ENCODE results near the gene VTI1A. TPM values are rescaled to one million over a fixed set of nuclear protein-coding genes. Genes with fewer than 3 reads are reported as not detected.

VTI1A gene
- total and polyA plus RNA-seq, 2 of the 13 experiments (the other 11 are each of a cell fraction or from before 2014, with no cell fraction given) = 11.7 to 32.7 TPM

DNA sequence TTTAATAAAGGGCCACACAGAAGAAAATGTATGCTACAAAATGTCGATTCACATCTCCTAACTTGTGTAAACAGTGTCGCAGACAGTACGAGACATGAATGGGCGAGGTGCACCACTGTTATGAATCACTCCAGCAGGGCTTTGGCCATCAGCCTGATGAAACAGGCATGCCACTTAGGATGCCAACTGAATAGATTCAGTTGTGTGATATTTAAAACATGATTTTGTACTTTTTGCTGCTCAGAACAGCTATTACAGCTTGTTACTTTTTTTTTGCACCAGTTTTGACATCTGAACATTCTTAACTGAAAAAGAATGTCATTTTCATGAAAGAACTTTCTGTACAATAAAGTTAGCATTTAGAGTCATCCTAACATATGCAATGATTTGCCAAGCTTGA is 138.1 kb downstream of the VTI1A start:
- intact Hi-C loops (cut with micrococcal nuclease; ENCODE audit: unreplicated experiment) = no loop called here
- Histone ChIP-seq H3K9me3 (ENCODE audit: low read length) (no peaks in the 10 kb centered on the region), H3K4me3 (replicated peaks in 1 of 3; ENCODE audit: insufficient read depth in 1 of 3, low read depth in 2 of 3, low read length in 3 of 3) (no peak overlapping the region), H3K9ac (ENCODE audit: insufficient read depth, low read depth, low read length) (no peak overlapping the region), H3K4me2 (ENCODE audit: low read depth, low read length) (no peak overlapping the region), H4K20me1 (ENCODE audit: insufficient read depth, low read length) (no peaks in the 10 kb centered on the region), H3K36me3 (replicated peaks in 1 of 2; ENCODE audit: control insufficient read depth in 1 of 2, insufficient read depth in 2 of 2, low read length in 2 of 2) (0 out of 5 replicates have a peak, but pooled peaks cover 0 to 5% of the 10 kb centered on the region in 2 experiments), H3K4me1 (ENCODE audit: insufficient read depth, low read length) (peaks cover 13% of the 10 kb centered on the region), H3K79me2 (ENCODE audit: insufficient read depth, low read length) (no peaks in the 10 kb centered on the region), H2AFZ (ENCODE audit: low read length) (no peak overlapping the region), H3K27me3 (ENCODE audit: control insufficient read depth in 1 of 2, insufficient read depth in 2 of 2, low read length in 2 of 2) (no peaks in the 10 kb centered on the region; a peak in 1 of 5 replicates), H3K27ac (ENCODE audit: extremely low read length, insufficient read depth, low read length) (no peak overlapping the region)
- FAIRE-seq = no peak
- TF ChIP-seq ZC3H13 (CRISPR knock-in tag; IDR thresholded peaks at IDR 0.05) = no peak
- 96% methylated on average over 4 of the region's 4 CpGs for WGBS (ENCODE audit: low lambda C conversion rate)
- no TSS peak for BruUV-seq (replicated peaks)
- in situ Hi-C loops (cut with HindIII; ENCODE audit: extremely low pct_ligation_motif_present, low pct_unique_long_range_greater_than_20kb) = no loop called here
- no peak for ATAC-seq
- ChIA-PET POLR2A (no interaction called here), CTCF (ENCODE audit: low intra/inter-chr PET ratio, low total read pairs) (no interaction called here)
- DNase-seq (ENCODE audit: low spot score) = no peak

DNA sequence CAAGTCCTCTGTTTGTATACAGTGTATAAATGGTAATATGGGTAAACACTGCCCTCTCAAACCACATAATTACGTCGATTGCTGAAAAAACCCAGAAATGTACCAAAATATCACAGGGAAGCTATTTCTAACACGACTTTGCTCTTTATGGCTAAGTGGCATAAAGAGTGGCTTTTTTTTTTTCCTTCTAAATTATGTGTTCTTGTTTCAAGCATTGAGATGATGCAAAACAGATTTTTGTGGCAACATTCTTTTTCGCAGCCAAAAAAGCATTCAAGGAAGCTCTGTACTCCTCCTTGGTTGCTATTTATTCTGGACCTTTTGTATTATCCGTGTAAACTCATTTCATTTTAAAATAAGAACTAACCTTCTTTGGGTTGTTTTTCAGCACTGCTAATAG is 138.9 kb downstream of the VTI1A start:
- ATAC-seq (no peak), FAIRE-seq (no peak), DNase-seq (ENCODE audit: low spot score) (no peak)
- Histone ChIP-seq H3K27ac (ENCODE audit: extremely low read length, insufficient read depth, low read length) (no peak overlapping the region), H3K4me1 (ENCODE audit: insufficient read depth, low read length) (peaks cover 13% of the 10 kb centered on the region), H3K4me3 (replicated peaks in 1 of 3; ENCODE audit: insufficient read depth in 1 of 3, low read depth in 2 of 3, low read length in 3 of 3) (no peak overlapping the region), H3K9ac (ENCODE audit: insufficient read depth, low read depth, low read length) (no peak overlapping the region), H3K9me3 (ENCODE audit: low read length) (no peaks in the 10 kb centered on the region), H3K27me3 (ENCODE audit: control insufficient read depth in 1 of 2, insufficient read depth in 2 of 2, low read length in 2 of 2) (no peaks in the 10 kb centered on the region; a peak in 1 of 5 replicates), H3K79me2 (ENCODE audit: insufficient read depth, low read length) (no peaks in the 10 kb centered on the region), H3K4me2 (ENCODE audit: low read depth, low read length) (no peak overlapping the region), H2AFZ (ENCODE audit: low read length) (no peak overlapping the region), H4K20me1 (ENCODE audit: insufficient read depth, low read length) (no peaks in the 10 kb centered on the region), H3K36me3 (replicated peaks in 1 of 2; ENCODE audit: control insufficient read depth in 1 of 2, insufficient read depth in 2 of 2, low read length in 2 of 2) (0 out of 5 replicates have a peak, but pooled peaks cover 0 to 5% of the 10 kb centered on the region in 2 experiments)
- TF ChIP-seq ZBTB38 (CRISPR knock-in tag; IDR thresholded peaks at IDR 0.05) = no peak
- TF ChIP-seq ZNF207 (IDR thresholded peaks at IDR 0.05; ENCODE audit: borderline replicate concordance) = no peak
- no peak for TF ChIP-seq NR3C1 (CRISPR knock-in tag; IDR thresholded peaks at IDR 0.05)
- no peak for TF ChIP-seq ZNF496 (CRISPR knock-in tag; IDR thresholded peaks at IDR 0.05; ENCODE audit: insufficient replicate concordance)
- TF ChIP-seq TARDBP (CRISPR knock-in tag; IDR thresholded peaks at IDR 0.05) = no peak
- TF ChIP-seq PHF20 (CRISPR knock-in tag; IDR thresholded peaks at IDR 0.05) = no peak
- no peak for TF ChIP-seq RNF2 (conservative IDR thresholded peaks at IDR 0.05; ENCODE audit: low read depth)
- no peak for TF ChIP-seq NKX3-1 (CRISPR knock-in tag; IDR thresholded peaks at IDR 0.05)
- TF ChIP-seq ZNF607 (CRISPR knock-in tag; IDR thresholded peaks at IDR 0.05; ENCODE audit: borderline replicate concordance) = no peak
- no peak for TF ChIP-seq ZBTB8A (CRISPR knock-in tag; IDR thresholded peaks at IDR 0.05; ENCODE audit: borderline replicate concordance, low read depth)
- TF ChIP-seq, protein P1, sequence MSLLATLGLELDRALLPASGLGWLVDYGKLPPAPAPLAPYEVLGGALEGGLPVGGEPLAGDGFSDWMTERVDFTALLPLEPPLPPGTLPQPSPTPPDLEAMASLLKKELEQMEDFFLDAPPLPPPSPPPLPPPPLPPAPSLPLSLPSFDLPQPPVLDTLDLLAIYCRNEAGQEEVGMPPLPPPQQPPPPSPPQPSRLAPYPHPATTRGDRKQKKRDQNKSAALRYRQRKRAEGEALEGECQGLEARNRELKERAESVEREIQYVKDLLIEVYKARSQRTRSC (CRISPR knock-in tag; IDR thresholded peaks at IDR 0.05; ENCODE audit: low read depth) = no peak
- no peak for TF ChIP-seq CCAR2 (optimal IDR thresholded peaks at IDR 0.05; ENCODE audit: low read depth, low read length)
- no peak for TF ChIP-seq TAF1 (CRISPR knock-in tag; IDR thresholded peaks at IDR 0.05)
- no peak for TF ChIP-seq AGO2 (optimal IDR thresholded peaks at IDR 0.05; ENCODE audit: low read depth, low read length)
- no peak for TF ChIP-seq ZNF761 (CRISPR knock-in tag; conservative IDR thresholded peaks at IDR 0.05)
- no peak for TF ChIP-seq GABPB1 (CRISPR knock-in tag; IDR thresholded peaks at IDR 0.05)
- no peak for TF ChIP-seq ZNF724P (CRISPR knock-in tag; IDR thresholded peaks at IDR 0.05; ENCODE audit: borderline replicate concordance)
- POLR2A ChIA-PET = no interaction called here
- in situ Hi-C loops (cut with HindIII; ENCODE audit: extremely low pct_ligation_motif_present, low pct_unique_long_range_greater_than_20kb) (no loop called here), intact Hi-C loops (cut with micrococcal nuclease; ENCODE audit: unreplicated experiment) (no loop called here)
- BruUV-seq (replicated peaks) = no TSS peak
- CTCF ChIA-PET (ENCODE audit: low intra/inter-chr PET ratio, low total read pairs) = no interaction called here
- 93% methylated on average over 5 of the region's 5 CpGs for WGBS (ENCODE audit: low lambda C conversion rate)

All from HepG2 (cell line).